Testis (tissue), 2 donors: ENCODE measurements around the gene ALDH4A1.

Source experiments
- CTCF ChIP-seq, 3 experiments: fragments of 450-650 bp in 2 of 3; fragments of 200-600 bp in 1 of 3; sonication (generic) in 1 of 3; IDR thresholded peaks; one replicate each; pipeline ENCODE4 v1.5.1; 2016 to 2019; ENCODE audit warnings: antibody characterized with exemption in 3 of 3, mild to moderate bottlenecking in 2 of 3, moderate library complexity in 1 of 3
- POLR2A ChIP-seq: fragments of 450-650 bp; IDR thresholded peaks from one replicate; pipeline ENCODE4 v1.6.1; 2017; ENCODE audit warnings: antibody characterized with exemption, mild to moderate bottlenecking, moderate library complexity

- no peak for TF ChIP-seq CTCF (IDR thresholded peaks at IDR 0.05)
- TF ChIP-seq POLR2A = no peak
Observed at GRCh38 chr1:18880585-18880984, 21.8 kb downstream of the ALDH4A1 start.
